Lung (tissue), 12 donors: ENCODE measurements around the gene SAMD5. TPM values are rescaled to one million over a fixed set of nuclear protein-coding genes. Genes with fewer than 3 reads are reported as not detected.

Experiments
- ATAC-seq: fragments of 200-7000 bp; cut with Tn5 transposase; one replicate; pipeline ENCODE4 v1.9.1; 2020; ENCODE audit warnings: moderate number of reproducible peaks; ENCODE audit not compliant: insufficient read depth, low FRiP score
- DNase-seq, 3 donors: peaks; one replicate each; pipeline ENCODE4 v3.0.0-alpha.2; 2013 to 2017
- H3K27ac ChIP-seq, 2 donors: one replicate each; pipeline ENCODE4 v1.5.1; 2013; ENCODE audit warnings: mild to moderate bottlenecking in 2 of 2, moderate library complexity in 2 of 2, control low read depth in 1 of 2, inconsistent platforms in 1 of 2, low read depth in 1 of 2, low read length in 1 of 2
- H3K27me3 ChIP-seq, 3 donors: one replicate each; pipeline ENCODE4 v1.5.1; 2013; ENCODE audit warnings: low read length in 2 of 3; ENCODE audit not compliant: control insufficient read depth in 3 of 3, insufficient read depth in 3 of 3
- H3K36me3 ChIP-seq, 4 donors: one replicate each; pipeline ENCODE4 v1.5.1; 2013; ENCODE audit warnings: low read length in 4 of 4, mild to moderate bottlenecking in 1 of 4, moderate library complexity in 1 of 4; ENCODE audit not compliant: control insufficient read depth in 4 of 4, insufficient read depth in 4 of 4
- H3K4me1 ChIP-seq, 5 donors: one replicate each; pipeline ENCODE4 v1.5.1; 2013; ENCODE audit warnings: low read length in 5 of 5, mild to moderate bottlenecking in 2 of 5, moderate library complexity in 1 of 5; ENCODE audit not compliant: control insufficient read depth in 5 of 5, insufficient read depth in 5 of 5
- H3K4me3 ChIP-seq: one replicate; pipeline ENCODE4 v1.5.1; 2013; ENCODE audit warnings: mild to moderate bottlenecking, control low read depth, moderate library complexity
- H3K9ac ChIP-seq, 2 donors: one replicate each; pipeline ENCODE4 v1.5.1; 2013; ENCODE audit warnings: low read length in 2 of 2, control low read depth in 1 of 2; ENCODE audit not compliant: insufficient read depth in 1 of 2
- H3K9me3 ChIP-seq, 4 donors: one replicate each; pipeline ENCODE4 v1.5.1; 2013; ENCODE audit warnings: low read length in 3 of 4, mild to moderate bottlenecking in 1 of 4, moderate library complexity in 1 of 4; ENCODE audit not compliant: control insufficient read depth in 4 of 4, insufficient read depth in 3 of 4
- CTCF ChIP-seq: IDR thresholded peaks from 2 replicates; pipeline ENCODE4 v1.5.1; 2012; ENCODE audit warnings: mild to moderate bottlenecking; ENCODE audit errors: control extremely low read depth, extremely low read depth
- WGBS, 2 donors: extraction: QIAGEN DNeasy Blood & Tissue Kit; methylation state at CpG; one replicate each; pipeline ENCODE4 v1.1.7; 2013; 5-methylcytosine and 5-hydroxymethylcytosine counted together
- polyA plus RNA-seq, 2 donors: library from polyadenylated mRNA; stranded (reverse); fragments of 200-250 nt; gene quantifications; one replicate each; pipeline ENCODE4 v1.2.1, GENCODE V29; 2013
- total RNA-seq, 2 donors: library from RNA; depleted of rRNA in 1 of 2; stranded (reverse); fragments of >200 nt in 1 of 2; gene quantifications; one replicate each; pipeline ENCODE4 v1.2.1, GENCODE V29; 2014 to 2021
- donor health status: control.
- donor health status: control.
- donor health status: Bipolar disorder and iron deficiency.
- donor health status: healthy.
- donor health status: DM: yes; HTN: yes; CAD: no.

SAMD5 gene
- total and polyA plus RNA-seq, 4 donors = 2.0 to 35.5 (median 6.0) TPM

GRCh38 chr6:147515327-147515726 is 6.8 kb downstream of the SAMD5 start:
- Histone ChIP-seq H3K36me3 (no peaks in the 10 kb centered on the region), H3K4me1 (peaks cover 0 to 16% (median 0%) of the 10 kb centered on the region in 5 donors), H3K4me3 (no peak overlapping the region), H3K9me3 (peaks cover 0 to 3% (median 0%) of the 10 kb centered on the region in 4 donors), H3K9ac (no peak overlapping the region), H3K27me3 (no peaks in the 10 kb centered on the region), H3K27ac (no peak overlapping the region)
- ATAC-seq (no peak), DNase-seq (no peak)
- no peak for TF ChIP-seq CTCF
- 83 to 92% methylated on average over 2 of the region's 2 CpGs for WGBS, 2 donors

- no peak for DNase-seq
- no peak for TF ChIP-seq CTCF
- H3K36me3 ChIP-seq = peaks cover 0 to 3% (median 0%) of the 10 kb centered on the region in 4 donors
- no peak overlapping the region for H3K9ac ChIP-seq
- no peak overlapping the region for H3K4me3 ChIP-seq
- no peaks in the 10 kb centered on the region for H3K27me3 ChIP-seq
- no peak for ATAC-seq
- H3K27ac ChIP-seq = no peak overlapping the region
- 85 to 87% methylated on average over 1 of the region's 1 CpG for WGBS, 2 donors
- H3K9me3 ChIP-seq = no peaks in the 10 kb centered on the region
- H3K4me1 ChIP-seq = peaks cover 0 to 5% (median 0%) of the 10 kb centered on the region in 5 donors
Measured at GRCh38 chr6:147522597-147522996, 14.1 kb downstream of the SAMD5 start.

DNA sequence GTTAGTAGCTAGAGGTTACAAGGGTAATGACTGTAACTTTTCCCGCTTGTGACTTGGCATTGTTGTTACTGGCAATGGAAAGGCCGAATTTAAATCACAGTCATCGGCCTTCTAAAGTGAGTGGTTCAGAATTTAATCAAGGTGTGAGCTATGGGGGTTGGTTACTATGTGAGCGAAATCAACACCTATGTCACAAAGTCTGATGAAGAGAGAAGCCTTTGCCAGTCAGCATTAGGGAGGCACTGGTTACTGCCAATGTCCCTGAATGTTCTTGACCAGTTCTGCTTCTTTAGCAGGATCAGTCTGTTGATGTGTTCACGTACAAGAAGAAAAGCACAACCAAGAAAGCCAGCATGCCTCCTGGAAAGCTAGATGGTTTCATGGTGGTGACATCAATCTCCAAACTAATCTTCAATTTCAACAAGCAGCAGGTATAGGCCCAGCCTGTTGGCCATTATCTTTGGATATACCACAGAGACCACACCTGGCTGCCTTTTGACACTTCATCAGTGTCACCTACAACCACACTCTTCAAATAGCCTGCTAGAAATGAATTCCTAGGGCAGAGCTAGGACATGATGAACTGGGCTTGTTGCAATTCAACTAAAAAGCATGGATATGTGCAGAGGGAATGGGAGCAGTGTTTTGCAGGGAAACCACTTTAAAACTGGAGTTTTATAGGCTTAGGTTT is 17.2 kb downstream of the SAMD5 start:
- H3K27me3 ChIP-seq = no peaks in the 10 kb centered on the region
- no peak for DNase-seq
- 93% methylated on average over 5 of the region's 5 CpGs for WGBS, 2 donors
- no peak overlapping the region for H3K9ac ChIP-seq
- no peak for ATAC-seq
- no peak for TF ChIP-seq CTCF
- H3K27ac ChIP-seq = no peak overlapping the region
- H3K4me1 ChIP-seq = peaks cover 0 to 8% (median 3%) of the 10 kb centered on the region in 5 donors
- H3K4me3 ChIP-seq = no peak overlapping the region
- H3K36me3 ChIP-seq = peaks cover 0 to 3% (median 0%) of the 10 kb centered on the region in 4 donors
- peaks cover 0 to 2% (median 0%) of the 10 kb centered on the region in 4 donors for H3K9me3 ChIP-seq

DNA sequence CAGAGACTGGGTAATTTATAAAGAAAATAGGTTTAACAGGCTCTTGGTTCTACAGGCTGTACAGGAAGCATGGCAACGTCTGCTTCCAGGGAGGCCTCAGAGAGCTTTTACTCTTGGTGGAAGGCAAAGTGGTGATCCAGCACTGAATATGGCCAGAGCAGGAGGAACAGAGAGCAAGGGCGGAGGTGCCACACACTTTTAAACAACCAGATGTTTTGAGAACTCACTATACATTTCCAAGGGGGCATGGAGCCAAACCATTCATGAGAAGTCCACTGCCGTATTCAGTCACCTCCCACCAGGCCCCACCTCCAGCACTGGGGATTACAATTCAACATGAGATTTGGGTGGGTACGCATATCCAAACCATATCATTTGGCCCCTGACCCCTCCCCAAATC is 18.7 kb downstream of the SAMD5 start:
- ATAC-seq (no peak), DNase-seq (no peak)
- TF ChIP-seq CTCF = no peak
- H3K4me1 ChIP-seq = peaks cover 0 to 10% (median 3%) of the 10 kb centered on the region in 5 donors
- H3K9ac ChIP-seq = no peak overlapping the region
- H3K27ac ChIP-seq = no peak overlapping the region
- H3K36me3 ChIP-seq = peaks cover 0 to 3% (median 0%) of the 10 kb centered on the region in 4 donors
- no peaks in the 10 kb centered on the region for H3K27me3 ChIP-seq
- WGBS, 2 donors = 94% methylated on average over 4 of the region's 4 CpGs
- H3K4me3 ChIP-seq = no peak overlapping the region
- peaks cover 0 to 2% (median 0%) of the 10 kb centered on the region in 4 donors for H3K9me3 ChIP-seq
